ENCODE data around the gene CORO1C. TPM values are rescaled to one million over a fixed set of nuclear protein-coding genes. Genes with fewer than 3 reads are reported as not detected.

CORO1C gene
- polyA plus RNA-seq, 1 donor from 2014 or later, result 123 TPM

DNA sequence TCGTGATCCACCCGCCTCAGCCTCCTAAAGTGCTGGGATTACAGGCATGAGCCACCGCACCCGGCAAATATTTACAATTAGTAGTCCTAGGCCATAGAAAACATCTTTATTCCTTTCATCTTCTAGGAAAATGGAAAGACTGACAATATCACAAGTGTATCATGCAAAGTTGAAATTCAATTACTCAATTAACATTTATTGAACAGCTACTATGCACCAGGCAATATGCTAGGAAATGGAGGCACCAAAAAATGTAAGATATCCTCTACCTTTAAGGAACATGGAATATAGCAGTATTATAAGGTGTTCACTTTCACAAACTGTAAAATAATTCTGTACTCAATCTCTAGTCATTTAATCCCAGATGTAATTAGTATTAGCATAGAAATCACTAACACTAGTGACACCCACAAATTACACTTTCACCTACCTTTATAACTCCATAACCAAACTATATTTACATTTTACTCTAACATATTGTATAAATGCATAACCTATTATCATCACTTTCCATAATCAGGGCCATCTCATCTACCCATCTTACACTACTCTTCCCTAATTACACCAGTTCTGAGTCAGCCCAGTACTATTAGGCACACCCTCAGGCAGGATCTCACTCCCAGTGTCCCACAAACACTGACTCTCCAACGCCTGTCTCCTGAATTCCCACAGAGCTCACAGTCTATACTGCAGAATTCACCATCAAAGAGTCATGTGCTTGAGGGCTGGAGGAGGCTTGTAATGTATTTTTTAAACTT is 10.4 kb downstream of the CORO1C start:
- Histone ChIP-seq H3K27ac (ENCODE audit: low read length) (no peak overlapping the region), H3F3A (ENCODE audit: insufficient read depth, low read length, poor library complexity, severe bottlenecking) (no peaks in the 10 kb centered on the region), H2AFZ (ENCODE audit: low read depth, low read length) (no peak overlapping the region), H4K20me1 (ENCODE audit: insufficient read depth) (peaks cover 8% of the 10 kb centered on the region), H3K36me3 (ENCODE audit: insufficient read depth, low read length) (no peaks in the 10 kb centered on the region), H3K9me2 (ENCODE audit: insufficient read depth, low read length) (no peaks in the 10 kb centered on the region), H3K9me3 (ENCODE audit: low read length) (no peaks in the 10 kb centered on the region), H3K4me3 (ENCODE audit: low read length) (no peak overlapping the region), H3K27me3 (ENCODE audit: insufficient read depth, low read depth, low read length) (no peaks in the 10 kb centered on the region), H3K4me2 (ENCODE audit: low read length) (no peak overlapping the region), H3K79me2 (replicated peaks; ENCODE audit: insufficient read depth, low read length) (peaks cover 96% of the 10 kb centered on the region), H3K9ac (ENCODE audit: low read length) (no peak overlapping the region)
- TF ChIP-seq TAF1 (IDR thresholded peaks at IDR 0.05; ENCODE audit: low read depth), result no peak
- no peak for TF ChIP-seq RAD21 (conservative IDR thresholded peaks at IDR 0.05)
- TF ChIP-seq EZH2 (IDR thresholded peaks at IDR 0.05; ENCODE audit: borderline replicate concordance, insufficient read depth, low read length, poor library complexity, severe bottlenecking), result no peak
- TF ChIP-seq, protein P1, sequence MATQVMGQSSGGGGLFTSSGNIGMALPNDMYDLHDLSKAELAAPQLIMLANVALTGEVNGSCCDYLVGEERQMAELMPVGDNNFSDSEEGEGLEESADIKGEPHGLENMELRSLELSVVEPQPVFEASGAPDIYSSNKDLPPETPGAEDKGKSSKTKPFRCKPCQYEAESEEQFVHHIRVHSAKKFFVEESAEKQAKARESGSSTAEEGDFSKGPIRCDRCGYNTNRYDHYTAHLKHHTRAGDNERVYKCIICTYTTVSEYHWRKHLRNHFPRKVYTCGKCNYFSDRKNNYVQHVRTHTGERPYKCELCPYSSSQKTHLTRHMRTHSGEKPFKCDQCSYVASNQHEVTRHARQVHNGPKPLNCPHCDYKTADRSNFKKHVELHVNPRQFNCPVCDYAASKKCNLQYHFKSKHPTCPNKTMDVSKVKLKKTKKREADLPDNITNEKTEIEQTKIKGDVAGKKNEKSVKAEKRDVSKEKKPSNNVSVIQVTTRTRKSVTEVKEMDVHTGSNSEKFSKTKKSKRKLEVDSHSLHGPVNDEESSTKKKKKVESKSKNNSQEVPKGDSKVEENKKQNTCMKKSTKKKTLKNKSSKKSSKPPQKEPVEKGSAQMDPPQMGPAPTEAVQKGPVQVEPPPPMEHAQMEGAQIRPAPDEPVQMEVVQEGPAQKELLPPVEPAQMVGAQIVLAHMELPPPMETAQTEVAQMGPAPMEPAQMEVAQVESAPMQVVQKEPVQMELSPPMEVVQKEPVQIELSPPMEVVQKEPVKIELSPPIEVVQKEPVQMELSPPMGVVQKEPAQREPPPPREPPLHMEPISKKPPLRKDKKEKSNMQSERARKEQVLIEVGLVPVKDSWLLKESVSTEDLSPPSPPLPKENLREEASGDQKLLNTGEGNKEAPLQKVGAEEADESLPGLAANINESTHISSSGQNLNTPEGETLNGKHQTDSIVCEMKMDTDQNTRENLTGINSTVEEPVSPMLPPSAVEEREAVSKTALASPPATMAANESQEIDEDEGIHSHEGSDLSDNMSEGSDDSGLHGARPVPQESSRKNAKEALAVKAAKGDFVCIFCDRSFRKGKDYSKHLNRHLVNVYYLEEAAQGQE (IDR thresholded peaks at IDR 0.05; ENCODE audit: borderline replicate concordance), result no peak

DNA sequence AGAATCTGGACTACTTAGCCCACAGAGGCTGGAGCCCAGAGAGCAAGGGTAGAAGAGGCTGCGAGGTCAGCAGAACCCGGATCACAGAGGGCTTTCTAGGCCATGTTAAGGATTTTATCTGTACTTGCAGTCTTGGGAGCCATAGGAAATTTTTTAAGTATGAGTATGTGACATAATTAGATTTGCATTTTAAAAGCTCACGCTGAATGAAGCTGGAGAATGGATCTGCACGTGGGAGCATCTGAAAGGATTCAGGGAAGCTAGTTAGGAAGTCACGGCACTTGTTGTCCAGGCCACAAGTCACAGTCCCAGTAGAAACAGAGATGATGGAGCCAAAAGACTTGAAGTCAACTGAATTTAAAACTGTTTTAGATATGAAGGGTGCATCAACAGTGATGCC is 14.1 kb downstream of the CORO1C start:
- TF ChIP-seq TAF1 (IDR thresholded peaks at IDR 0.05; ENCODE audit: low read depth) (no peak), SMC3 (conservative IDR thresholded peaks at IDR 0.05; ENCODE audit: poor library complexity) (no peak), EZH2 (IDR thresholded peaks at IDR 0.05; ENCODE audit: borderline replicate concordance, insufficient read depth, low read length, poor library complexity, severe bottlenecking) (no peak), EP300 (conservative IDR thresholded peaks at IDR 0.05; ENCODE audit: poor library complexity, severe bottlenecking) (no peak), RAD21 (conservative IDR thresholded peaks at IDR 0.05) (no peak), POLR2AphosphoS5 (IDR thresholded peaks at IDR 0.05) (no peak), MXI1 (conservative IDR thresholded peaks at IDR 0.05; ENCODE audit: poor library complexity, severe bottlenecking) (no peak)
- TF ChIP-seq, protein P1 (IDR thresholded peaks at IDR 0.05; ENCODE audit: borderline replicate concordance), result no peak
- TF ChIP-seq, protein P2, sequence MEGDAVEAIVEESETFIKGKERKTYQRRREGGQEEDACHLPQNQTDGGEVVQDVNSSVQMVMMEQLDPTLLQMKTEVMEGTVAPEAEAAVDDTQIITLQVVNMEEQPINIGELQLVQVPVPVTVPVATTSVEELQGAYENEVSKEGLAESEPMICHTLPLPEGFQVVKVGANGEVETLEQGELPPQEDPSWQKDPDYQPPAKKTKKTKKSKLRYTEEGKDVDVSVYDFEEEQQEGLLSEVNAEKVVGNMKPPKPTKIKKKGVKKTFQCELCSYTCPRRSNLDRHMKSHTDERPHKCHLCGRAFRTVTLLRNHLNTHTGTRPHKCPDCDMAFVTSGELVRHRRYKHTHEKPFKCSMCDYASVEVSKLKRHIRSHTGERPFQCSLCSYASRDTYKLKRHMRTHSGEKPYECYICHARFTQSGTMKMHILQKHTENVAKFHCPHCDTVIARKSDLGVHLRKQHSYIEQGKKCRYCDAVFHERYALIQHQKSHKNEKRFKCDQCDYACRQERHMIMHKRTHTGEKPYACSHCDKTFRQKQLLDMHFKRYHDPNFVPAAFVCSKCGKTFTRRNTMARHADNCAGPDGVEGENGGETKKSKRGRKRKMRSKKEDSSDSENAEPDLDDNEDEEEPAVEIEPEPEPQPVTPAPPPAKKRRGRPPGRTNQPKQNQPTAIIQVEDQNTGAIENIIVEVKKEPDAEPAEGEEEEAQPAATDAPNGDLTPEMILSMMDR (IDR thresholded peaks at IDR 0.05; ENCODE audit: poor library complexity, severe bottlenecking), result no peak
- Histone ChIP-seq H2AFZ (ENCODE audit: low read depth, low read length) (no peak overlapping the region), H4K20me1 (ENCODE audit: insufficient read depth) (no peaks in the 10 kb centered on the region), H3K27me3 (ENCODE audit: insufficient read depth, low read depth, low read length) (no peaks in the 10 kb centered on the region), H3K4me3 (ENCODE audit: low read length) (no peak overlapping the region), H3F3A (ENCODE audit: insufficient read depth, low read length, poor library complexity, severe bottlenecking) (no peaks in the 10 kb centered on the region), H3K9me2 (ENCODE audit: insufficient read depth, low read length) (no peaks in the 10 kb centered on the region), H3K9ac (ENCODE audit: low read length) (no peak overlapping the region), H3K36me3 (ENCODE audit: insufficient read depth, low read length) (no peaks in the 10 kb centered on the region), H3K27ac (ENCODE audit: low read length) (no peak overlapping the region), H3K79me2 (replicated peaks; ENCODE audit: insufficient read depth, low read length) (peaks cover 86% of the 10 kb centered on the region), H3K4me2 (ENCODE audit: low read length) (no peak overlapping the region), H3K9me3 (ENCODE audit: low read length) (no peaks in the 10 kb centered on the region)
